Activated naive CD8-positive, alpha-beta T cell treated with anti-CD3 and anti-CD28 coated beads, Interleukin-2, amount 10 ng/mL, durations not matched to agents 7 days and 5 days (primary cell): Measurements from ENCODE around the gene ZFP3. TPM values are rescaled to one million over a fixed set of nuclear protein-coding genes. Genes with fewer than 3 reads are reported as not detected.
"Not testable (repeated sequence)": the region's sequence is repeated elsewhere in the genome, so short reads cannot be mapped to it uniquely, and the experiment has no call there.

ENCODE experiments used
- ATAC-seq: fragments of 150-1000 bp; cut with Tn5 transposase; one replicate; pipeline ENCODE4 v1.10.0; 2021; ENCODE audit warnings: low read depth, moderate library complexity
- POLR2A ChIA-PET: fragments of 350-600 bp; sonication (Branson Sonifier 250); formaldehyde crosslinking; loops from one replicate; lab custom pipeline; 2021; ENCODE audit warnings: antibody characterized with exemption; lab: Charles Lee
- DNase-seq: peaks from one replicate; pipeline ENCODE4 v3.0.0; 2021
- H3K27ac Mint-ChIP-seq: one replicate; pipeline ENCODE4 v1.8.0; 2022; ENCODE audit warnings: mild to moderate bottlenecking, mixed read lengths
- H3K27me3 Mint-ChIP-seq: one replicate; pipeline ENCODE4 v1.8.0; 2022; ENCODE audit warnings: mild to moderate bottlenecking, moderate library complexity, mixed read lengths
- H3K36me3 Mint-ChIP-seq: one replicate; pipeline ENCODE4 v1.8.0; 2021; ENCODE audit warnings: mild to moderate bottlenecking, mixed read lengths
- H3K4me1 Mint-ChIP-seq: one replicate; pipeline ENCODE4 v1.8.0; 2021; ENCODE audit warnings: mixed read lengths
- H3K4me3 Mint-ChIP-seq: one replicate; pipeline ENCODE4 v1.8.0; 2022; ENCODE audit warnings: mild to moderate bottlenecking, moderate library complexity, mixed read lengths
- H3K9me3 Mint-ChIP-seq: one replicate; pipeline ENCODE4 v1.8.0; 2021; ENCODE audit warnings: mixed read lengths
- total RNA-seq, 2 experiments: library from RNA; stranded (reverse); gene quantifications; one replicate each; pipeline ENCODE4 v1.2.3, GENCODE V29; 2021

The ZFP3 gene
- total RNA-seq, 2 experiments from 2014 or later, result 7.3 to 8.3 TPM

DNA sequence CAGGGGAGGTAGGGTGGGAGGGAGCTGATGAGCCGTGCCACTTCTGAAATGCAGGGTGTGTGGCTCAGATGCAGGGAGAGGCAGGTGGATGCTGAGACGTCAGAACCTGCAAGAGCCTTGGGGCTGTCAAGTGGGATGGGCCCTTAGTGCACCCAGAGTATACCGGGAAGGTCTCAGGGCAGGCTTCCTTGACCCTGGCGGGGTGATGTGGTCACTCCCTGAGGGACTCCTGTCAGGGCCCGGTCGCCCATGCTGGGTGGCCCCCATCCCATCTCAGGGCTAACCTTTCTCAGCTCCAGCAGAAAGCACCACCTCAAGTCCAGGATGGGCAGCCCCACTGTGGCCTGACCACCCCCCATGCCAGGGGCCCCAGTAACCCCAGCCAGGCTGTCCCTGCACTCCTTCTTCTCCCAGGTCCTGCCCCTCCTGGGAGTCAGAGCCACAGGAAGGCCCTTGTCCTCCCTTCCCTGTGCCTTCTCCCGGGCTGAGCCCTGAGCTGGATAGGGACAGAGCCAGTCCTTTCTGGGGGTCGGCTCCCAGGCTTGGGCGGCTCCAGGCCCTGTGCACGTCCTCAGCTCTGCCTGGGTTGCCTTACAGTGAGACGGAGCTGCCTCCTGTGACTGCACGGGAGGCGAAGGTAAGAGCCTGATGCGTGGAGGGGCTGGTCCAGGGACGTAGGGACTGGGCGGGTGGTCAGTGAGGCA lies 53.7 kb downstream of the ZFP3 start:
- H3K4me3 Mint-ChIP-seq, H3K9me3 Mint-ChIP-seq, H3K4me1 Mint-ChIP-seq, H3K27me3 Mint-ChIP-seq, ATAC-seq, H3K27ac Mint-ChIP-seq, DNase-seq, POLR2A ChIA-PET, H3K36me3 Mint-ChIP-seq: not testable (repeated sequence)

DNA sequence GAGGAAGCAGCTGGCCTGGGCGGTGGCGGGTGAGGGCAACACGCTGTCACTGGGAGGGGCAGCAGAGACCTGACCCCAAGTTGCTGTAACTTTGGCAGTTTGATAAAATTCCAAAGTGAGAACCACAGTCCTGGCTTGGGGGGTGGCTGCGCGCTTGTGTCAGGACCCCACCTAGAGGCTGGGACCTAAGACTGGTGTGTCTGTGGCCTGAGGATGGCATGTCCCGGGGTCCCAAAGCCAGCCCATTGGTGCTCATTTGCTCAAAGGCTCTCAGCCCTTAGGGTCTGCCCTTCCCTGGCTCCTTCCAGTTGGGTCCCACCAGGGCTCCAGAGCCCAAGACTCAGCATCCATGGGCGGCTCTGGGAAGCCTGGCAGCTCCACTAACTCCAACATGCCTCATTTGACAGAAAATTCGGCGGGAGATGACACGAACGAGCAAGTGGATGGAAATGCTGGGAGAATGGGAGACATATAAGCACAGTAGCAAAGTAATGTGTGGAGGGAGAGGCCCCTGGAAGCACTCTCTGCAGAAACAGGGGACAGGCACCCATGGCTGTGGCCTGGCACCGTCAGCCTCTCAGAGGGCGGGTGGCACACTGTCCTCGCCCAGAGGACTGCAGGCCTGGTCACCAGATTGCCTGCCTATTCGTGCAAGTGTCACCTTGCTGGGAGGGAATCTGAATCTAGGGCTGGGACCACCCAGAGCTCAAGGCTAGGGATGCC lies 54.4 kb downstream of the ZFP3 start:
- not testable (repeated sequence) for DNase-seq

GRCh38 chr17:5133311-5133710 lies 55.0 kb downstream of the ZFP3 start:
- POLR2A ChIA-PET, result no interaction called here
- ATAC-seq (no peak), DNase-seq (no peak)
- H3K27ac Mint-ChIP-seq, result no peak overlapping the region
- no peaks in the 10 kb centered on the region for H3K27me3 Mint-ChIP-seq
- no peak overlapping the region for H3K4me3 Mint-ChIP-seq
- H3K9me3 Mint-ChIP-seq, result no peaks in the 10 kb centered on the region
- H3K36me3 Mint-ChIP-seq, result no peaks in the 10 kb centered on the region
- H3K4me1 Mint-ChIP-seq, result no peaks in the 10 kb centered on the region

More for the DNA sequence above, 54.4 kb downstream of the ZFP3 start:
- H3K36me3 Mint-ChIP-seq, H3K9me3 Mint-ChIP-seq, H3K27ac Mint-ChIP-seq, H3K27me3 Mint-ChIP-seq, H3K4me3 Mint-ChIP-seq, ATAC-seq, POLR2A ChIA-PET, H3K4me1 Mint-ChIP-seq: not testable (repeated sequence)

DNA sequence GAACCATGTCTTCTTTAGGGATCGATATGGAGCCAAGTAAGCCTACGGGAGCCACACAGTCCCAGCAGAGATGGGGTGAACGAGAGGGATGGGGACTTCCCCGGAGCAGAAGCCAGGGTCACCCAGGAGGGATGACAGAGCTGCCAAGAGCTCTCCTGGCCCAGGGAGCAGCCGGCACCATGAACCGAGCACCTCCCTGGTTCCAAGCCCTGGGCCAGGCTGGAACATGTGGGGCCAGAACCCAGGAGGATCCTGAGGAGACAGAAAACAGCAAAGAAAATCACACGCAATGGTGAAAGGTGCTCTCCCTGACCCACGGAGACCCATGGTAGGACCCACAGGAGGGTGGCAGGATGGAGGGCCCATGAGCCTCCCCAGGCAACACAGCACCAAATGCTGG lies 55.7 kb downstream of the ZFP3 start:
- POLR2A ChIA-PET, DNase-seq, ATAC-seq, H3K27me3 Mint-ChIP-seq, H3K4me1 Mint-ChIP-seq, H3K4me3 Mint-ChIP-seq, H3K9me3 Mint-ChIP-seq, H3K36me3 Mint-ChIP-seq, H3K27ac Mint-ChIP-seq: not testable (repeated sequence)

GRCh38 chr17:5134571-5134970 lies 56.3 kb downstream of the ZFP3 start:
- ATAC-seq, H3K27ac Mint-ChIP-seq, H3K9me3 Mint-ChIP-seq, H3K4me3 Mint-ChIP-seq, H3K4me1 Mint-ChIP-seq, POLR2A ChIA-PET, H3K36me3 Mint-ChIP-seq, DNase-seq, H3K27me3 Mint-ChIP-seq: not testable (repeated sequence)

DNA sequence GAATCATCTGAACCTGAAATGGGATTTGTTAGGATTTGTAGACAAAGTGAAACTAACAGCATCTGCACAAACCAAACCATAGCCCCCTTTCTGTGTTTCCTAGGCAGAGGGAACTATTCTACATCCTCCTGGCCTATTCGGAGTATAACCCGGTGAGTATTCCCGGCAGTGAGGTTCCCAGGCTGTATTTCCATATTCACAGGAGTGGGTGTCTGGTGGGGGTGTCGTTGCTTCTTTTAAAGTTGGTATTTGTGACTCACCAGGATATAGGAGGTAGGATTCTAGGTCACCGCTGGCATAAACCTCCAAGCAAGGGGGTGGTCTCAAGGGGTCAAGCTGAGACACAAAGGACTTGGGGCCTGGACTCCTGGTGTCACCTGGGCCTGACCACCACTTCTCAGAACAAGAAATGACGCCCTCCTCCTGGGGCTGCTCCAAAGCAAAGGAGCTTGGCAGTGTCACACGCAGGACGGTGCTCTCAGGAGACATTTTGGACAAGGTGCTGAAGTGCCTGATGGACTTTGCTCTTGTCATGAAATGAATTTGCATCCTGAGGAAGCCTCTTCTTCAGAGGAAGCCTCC lies 57.0 kb downstream of the ZFP3 start:
- H3K9me3 Mint-ChIP-seq, H3K36me3 Mint-ChIP-seq, H3K4me3 Mint-ChIP-seq, ATAC-seq, DNase-seq, POLR2A ChIA-PET, H3K27me3 Mint-ChIP-seq, H3K4me1 Mint-ChIP-seq, H3K27ac Mint-ChIP-seq: not testable (repeated sequence)

GRCh38 chr17:5135726-5136579 lies 57.7 kb downstream of the ZFP3 start:
- ATAC-seq (no peak), DNase-seq (no peak)
- Mint-ChIP-seq H3K27me3 (no peaks in the 10 kb centered on the region), H3K27ac (no peak overlapping the region), H3K4me3 (no peak overlapping the region), H3K4me1 (no peaks in the 10 kb centered on the region), H3K36me3 (no peaks in the 10 kb centered on the region), H3K9me3 (no peaks in the 10 kb centered on the region)
- POLR2A ChIA-PET, result no interaction called here

DNA sequence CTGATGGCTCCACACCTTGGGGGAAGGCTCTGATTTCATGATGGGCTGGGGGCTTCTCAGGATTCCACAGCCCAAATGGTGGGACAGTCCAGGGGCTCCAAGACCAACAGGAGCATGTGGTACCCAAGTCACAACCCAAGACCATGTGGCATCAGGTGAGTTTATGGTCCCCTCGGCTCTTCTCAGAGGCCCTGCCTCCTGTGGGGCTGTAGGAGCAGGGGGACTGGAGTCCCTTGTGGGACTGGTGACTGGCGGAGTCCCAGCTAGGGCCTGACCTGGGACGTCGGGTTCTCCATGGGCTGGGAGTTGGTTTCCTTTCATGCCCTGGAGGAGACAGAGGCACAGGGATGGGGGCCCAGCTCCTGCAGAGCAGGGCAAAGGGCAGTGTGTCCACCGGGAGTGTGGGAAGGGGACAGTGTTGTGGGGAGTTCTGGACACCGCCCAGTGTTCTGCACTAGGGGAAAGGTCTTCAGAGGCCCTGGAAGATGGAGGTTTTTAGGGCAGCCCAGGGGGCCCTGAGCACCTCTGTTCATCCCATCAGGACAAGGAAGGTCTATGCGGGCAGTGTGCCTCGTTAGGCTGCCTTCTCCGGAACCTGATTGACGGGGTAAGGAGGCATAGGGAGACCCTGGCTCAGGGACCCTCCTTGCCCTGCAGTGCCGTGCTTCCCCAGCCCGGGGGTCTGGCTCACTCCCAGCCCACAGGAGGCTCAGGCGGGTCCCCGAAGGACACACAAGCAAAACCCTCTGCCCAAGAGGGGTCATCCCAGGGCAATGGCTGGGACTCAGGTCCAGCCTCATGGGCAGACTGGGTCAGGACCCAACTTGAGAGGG lies 58.5 kb downstream of the ZFP3 start:
- ATAC-seq, POLR2A ChIA-PET, DNase-seq, H3K9me3 Mint-ChIP-seq, H3K27me3 Mint-ChIP-seq, H3K4me3 Mint-ChIP-seq, H3K27ac Mint-ChIP-seq, H3K4me1 Mint-ChIP-seq, H3K36me3 Mint-ChIP-seq: not testable (repeated sequence)

DNA sequence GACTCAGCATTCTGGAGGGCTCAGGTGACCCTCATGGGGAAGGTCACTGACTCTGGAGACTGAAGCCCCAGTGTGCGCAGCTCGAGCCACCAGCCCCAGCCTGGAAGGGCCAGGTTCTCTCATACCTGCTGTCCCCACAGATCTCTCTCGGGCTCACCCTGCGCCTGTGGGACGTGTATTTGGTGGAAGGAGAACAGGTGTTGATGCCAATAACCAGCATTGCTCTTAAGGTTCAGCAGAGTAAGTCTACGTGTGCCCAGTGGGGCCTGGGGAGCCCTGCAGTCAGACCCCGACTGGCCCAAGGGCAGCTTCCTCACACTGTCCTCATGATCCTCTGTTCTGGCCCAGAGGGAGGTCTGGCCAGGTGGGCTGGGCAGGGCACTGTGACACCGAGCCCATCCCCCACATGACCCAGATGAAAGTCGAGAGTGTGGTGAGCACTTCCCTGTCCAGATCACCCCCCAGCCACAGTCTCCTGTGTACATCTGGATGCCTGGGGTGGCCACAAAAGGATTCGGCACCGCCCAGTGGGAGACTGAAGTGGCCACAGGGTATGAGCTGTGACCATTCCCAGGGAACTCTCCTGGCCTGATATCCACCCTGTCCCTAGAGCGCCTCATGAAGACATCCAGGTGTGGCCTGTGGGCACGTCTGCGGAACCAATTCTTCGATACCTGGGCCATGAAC lies 59.4 kb downstream of the ZFP3 start:
- DNase-seq, H3K27me3 Mint-ChIP-seq, H3K4me1 Mint-ChIP-seq, H3K9me3 Mint-ChIP-seq, ATAC-seq, H3K36me3 Mint-ChIP-seq, POLR2A ChIA-PET, H3K4me3 Mint-ChIP-seq, H3K27ac Mint-ChIP-seq: not testable (repeated sequence)

DNA sequence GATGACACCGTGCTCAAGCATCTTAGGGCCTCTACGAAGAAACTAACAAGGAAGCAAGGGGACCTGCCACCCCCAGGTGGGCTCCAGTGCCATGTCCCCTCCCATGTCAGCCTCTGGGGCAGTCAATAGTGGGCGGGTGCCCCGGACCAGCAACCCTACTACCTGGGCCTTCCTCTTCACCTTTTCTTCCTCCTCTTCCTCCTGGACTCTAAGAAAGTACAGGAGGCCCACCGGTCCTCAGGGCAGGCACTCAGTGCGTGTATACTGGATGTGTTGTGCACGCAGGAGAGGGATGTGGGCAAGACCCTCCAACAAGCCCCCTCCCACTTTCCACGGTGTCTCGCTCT lies 59.9 kb downstream of the ZFP3 start:
- H3K27me3 Mint-ChIP-seq, H3K9me3 Mint-ChIP-seq, DNase-seq, H3K36me3 Mint-ChIP-seq, POLR2A ChIA-PET, H3K4me3 Mint-ChIP-seq, ATAC-seq, H3K4me1 Mint-ChIP-seq, H3K27ac Mint-ChIP-seq: not testable (repeated sequence)

- no peak for ATAC-seq
- POLR2A ChIA-PET, result no interaction called here
- Mint-ChIP-seq H3K4me1 (no peaks in the 10 kb centered on the region), H3K27me3 (peaks cover 8% of the 10 kb centered on the region), H3K27ac (no peak overlapping the region), H3K36me3 (no peaks in the 10 kb centered on the region), H3K9me3 (no peaks in the 10 kb centered on the region), H3K4me3 (no peak overlapping the region)
- no peak for DNase-seq
Measured at GRCh38 chr17:5138616-5139457, 60.6 kb downstream of the ZFP3 start.

DNA sequence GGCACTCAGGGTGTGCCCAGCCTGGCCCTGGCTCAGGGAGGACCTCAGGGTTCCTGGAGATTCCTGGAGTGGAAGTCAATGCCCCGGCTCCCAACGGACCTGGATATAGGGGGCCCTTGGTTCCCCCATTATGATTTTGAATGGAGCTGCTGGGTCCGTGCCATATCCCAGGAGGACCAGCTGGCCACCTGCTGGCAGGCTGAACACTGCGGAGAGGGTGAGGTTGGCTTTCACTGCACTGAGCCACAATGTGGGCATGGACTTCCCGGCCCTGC lies 61.1 kb downstream of the ZFP3 start:
- DNase-seq (no peak), ATAC-seq (no peak)
- Mint-ChIP-seq H3K27me3 (peaks cover 8% of the 10 kb centered on the region), H3K4me3 (no peak overlapping the region), H3K36me3 (no peaks in the 10 kb centered on the region), H3K9me3 (no peaks in the 10 kb centered on the region), H3K4me1 (no peaks in the 10 kb centered on the region), H3K27ac (no peak overlapping the region)
- POLR2A ChIA-PET, result no interaction called here
